NCI-H2029 (cell line): ENCODE data around the gene ACTR6.
"Not testable (repeated sequence)": the region's sequence is repeated elsewhere in the genome, so short reads cannot be mapped to it uniquely, and the experiment has no call there.

Experiments used
- DNase-seq: peaks from one replicate; lab custom pipeline; 2025; lab: John Stamatoyannopoulos, UW

ACTR6 gene

GRCh38 chr12:100184549-100185145 is 16.0 kb upstream of the ACTR6 start:
- no peak for DNase-seq

- DNase-seq = no peak
These were observed 15.2 kb upstream of the ACTR6 start for GRCh38 chr12:100185361-100185894.

- no peak for DNase-seq
These were observed 14.5 kb upstream of the ACTR6 start for GRCh38 chr12:100186071-100186470.

- DNase-seq = no peak
These were observed 13.5 kb upstream of the ACTR6 start for GRCh38 chr12:100187068-100187467.

- DNase-seq = no peak
These were observed 12.6 kb upstream of the ACTR6 start for GRCh38 chr12:100187857-100188519.

- DNase-seq = not testable (repeated sequence)
These were observed 11.6 kb upstream of the ACTR6 start for GRCh38 chr12:100188888-100189635.

- DNase-seq = no peak
These were observed 10.8 kb upstream of the ACTR6 start for GRCh38 chr12:100189636-100190394.

- DNase-seq = no peak
These were observed 7.5 kb upstream of the ACTR6 start for GRCh38 chr12:100193085-100193484.

GRCh38 chr12:100197486-100197885 is 3.1 kb upstream of the ACTR6 start:
- no peak for DNase-seq

GRCh38 chr12:100199023-100199346 is 1.6 kb upstream of the ACTR6 start:
- no peak for DNase-seq

GRCh38 chr12:100199347-100200149 is 1.1 kb upstream of the ACTR6 start:
- DNase-seq = peak; percentile 79

- no peak for DNase-seq
These were observed 1.2 kb downstream of the ACTR6 start for GRCh38 chr12:100201604-100202423.

- DNase-seq = no peak
These were observed 6.7 kb downstream of the ACTR6 start for GRCh38 chr12:100207311-100207710.

GRCh38 chr12:100208834-100209233 is 8.2 kb downstream of the ACTR6 start:
- no peak for DNase-seq

GRCh38 chr12:100211698-100212097 is 11.1 kb downstream of the ACTR6 start:
- DNase-seq = no peak

- DNase-seq = no peak
These were observed 12.6 kb downstream of the ACTR6 start for GRCh38 chr12:100213016-100213891.

- no peak for DNase-seq
These were observed 13.9 kb downstream of the ACTR6 start for GRCh38 chr12:100214518-100214917.

- no peak for DNase-seq
These were observed 14.6 kb downstream of the ACTR6 start for GRCh38 chr12:100215209-100215608.

GRCh38 chr12:100216337-100216736 is 15.7 kb downstream of the ACTR6 start:
- no peak for DNase-seq
